ENCODE data around the gene NCOA3.

Gene NCOA3

DNA sequence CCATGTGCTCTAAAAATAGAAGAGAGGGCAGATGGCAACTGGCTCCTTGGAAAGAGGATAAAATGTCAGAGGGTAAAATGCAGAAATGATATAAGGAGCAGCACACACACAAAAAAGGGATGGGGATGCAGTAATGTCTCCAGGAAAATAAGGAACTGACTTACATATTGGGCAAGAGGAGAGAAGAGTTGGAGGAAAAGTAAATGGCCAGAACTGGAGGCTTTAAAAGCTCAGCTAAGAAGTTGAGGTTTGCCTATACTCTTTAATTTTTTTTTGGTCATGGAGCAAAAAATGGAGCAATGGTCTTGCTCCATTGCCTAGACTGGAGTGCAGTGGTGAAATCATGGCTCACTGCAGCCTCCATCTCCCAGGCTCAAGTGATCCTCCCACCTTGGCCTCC, 189.9 kb downstream of the NCOA3 start:
- Histone ChIP-seq H3K4me1 (ENCODE audit: low read depth, poor library complexity, severe bottlenecking) (no peaks in the 10 kb centered on the region), H3K4me2 (no peak overlapping the region), H3K36me3 (ENCODE audit: insufficient read depth) (no peaks in the 10 kb centered on the region), H2AFZ (ENCODE audit: low read depth) (no peak overlapping the region), H4K20me1 (ENCODE audit: insufficient read depth) (no peaks in the 10 kb centered on the region), H3K79me2 (ENCODE audit: insufficient read depth, low read depth) (no peaks in the 10 kb centered on the region), H3K27ac (no peak overlapping the region), H3K27me3 (ENCODE audit: insufficient read depth, low read depth) (peaks cover 44% of the 10 kb centered on the region; the same call in 1 of the 2 replicates), H3K9ac (no peak overlapping the region), H3K4me3 (IDR thresholded peaks at IDR 0.05; ENCODE audit: insufficient read depth, low read depth, low read length) (no peak overlapping the region)
- no peak for TF ChIP-seq CTCF (conservative IDR thresholded peaks at IDR 0.05; ENCODE audit: low read depth, low read length)

DNA sequence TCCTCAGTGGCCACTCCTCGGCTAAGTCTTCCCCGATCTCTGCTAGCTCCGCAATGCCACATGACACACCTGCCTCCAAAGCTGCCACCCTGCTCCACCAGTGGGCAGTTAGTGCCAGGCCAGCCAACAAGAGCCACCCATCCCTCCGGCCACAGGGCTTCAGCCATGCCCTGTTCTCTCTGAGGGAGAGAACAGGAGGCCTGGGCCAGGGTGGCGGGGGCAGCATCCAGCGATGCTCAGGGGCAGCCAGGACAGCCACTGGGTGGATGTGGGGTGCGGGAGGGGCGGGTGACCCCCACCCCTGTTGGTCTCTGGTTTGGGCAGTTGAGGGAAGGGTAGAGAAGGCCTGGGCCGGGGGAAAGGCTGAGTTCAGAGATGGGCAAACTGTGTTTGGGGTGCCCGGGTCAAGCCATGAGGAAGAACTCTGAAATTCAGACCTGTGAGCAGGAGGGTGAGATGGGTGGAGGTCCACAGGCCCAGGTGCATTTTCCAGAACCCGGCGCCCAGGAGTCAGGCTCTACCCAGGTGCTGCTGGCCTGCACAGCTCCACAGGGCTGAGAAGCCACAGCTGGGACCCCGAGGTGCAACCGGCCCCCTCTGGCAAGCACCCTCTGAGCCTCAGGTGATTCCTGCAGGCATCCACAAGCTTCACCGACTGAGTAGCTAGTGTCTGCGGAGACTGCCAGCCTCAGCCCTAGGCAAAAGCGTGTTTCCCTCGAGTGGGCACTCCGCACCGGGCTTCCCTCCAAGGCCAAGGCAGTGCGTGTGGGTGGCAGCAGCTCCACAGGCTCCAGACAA, 192.5 kb downstream of the NCOA3 start:
- Histone ChIP-seq H3K9ac (no peak overlapping the region), H3K27me3 (ENCODE audit: insufficient read depth, low read depth) (peaks cover 25% of the 10 kb centered on the region; the same call in 1 of the 2 replicates), H3K79me2 (ENCODE audit: insufficient read depth, low read depth) (no peaks in the 10 kb centered on the region), H3K4me2 (no peak overlapping the region), H3K4me1 (ENCODE audit: low read depth, poor library complexity, severe bottlenecking) (no peaks in the 10 kb centered on the region), H3K36me3 (ENCODE audit: insufficient read depth) (no peaks in the 10 kb centered on the region), H4K20me1 (ENCODE audit: insufficient read depth) (no peaks in the 10 kb centered on the region), H3K4me3 (IDR thresholded peaks at IDR 0.05; ENCODE audit: insufficient read depth, low read depth, low read length) (no peak overlapping the region), H2AFZ (ENCODE audit: low read depth) (no peak overlapping the region), H3K27ac (no peak overlapping the region)
- no peak for TF ChIP-seq CTCF (conservative IDR thresholded peaks at IDR 0.05; ENCODE audit: low read depth, low read length)

DNA sequence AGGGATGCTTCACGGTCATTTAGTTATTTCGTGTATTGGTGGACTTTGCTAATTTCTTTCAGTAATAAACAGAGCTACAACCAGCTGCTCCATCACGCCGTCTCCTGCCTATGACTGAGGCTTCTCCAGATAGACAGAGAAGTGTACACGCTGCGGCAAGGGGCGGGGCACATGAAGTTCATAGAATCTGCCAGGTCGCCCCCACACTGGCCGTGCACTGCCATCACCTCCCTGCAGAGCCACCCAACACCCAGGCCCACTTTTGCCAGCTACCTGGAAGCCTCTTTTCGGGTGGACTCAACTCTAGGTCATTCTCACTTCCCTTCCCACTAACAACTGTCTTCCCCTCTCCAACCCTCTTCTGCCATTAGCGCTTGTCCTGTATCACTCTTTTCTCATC, 195.2 kb downstream of the NCOA3 start:
- H3K36me3 ChIP-seq (ENCODE audit: insufficient read depth) = no peaks in the 10 kb centered on the region
- H2AFZ ChIP-seq (ENCODE audit: low read depth) = no peak overlapping the region
- no peak overlapping the region for H3K4me2 ChIP-seq
- H4K20me1 ChIP-seq (ENCODE audit: insufficient read depth) = no peaks in the 10 kb centered on the region
- no peak overlapping the region for H3K4me3 ChIP-seq (IDR thresholded peaks at IDR 0.05; ENCODE audit: insufficient read depth, low read depth, low read length)
- H3K79me2 ChIP-seq (ENCODE audit: insufficient read depth, low read depth) = no peaks in the 10 kb centered on the region
- no peak overlapping the region for H3K27ac ChIP-seq
- no peak overlapping the region for H3K9ac ChIP-seq
- peaks cover 30% of the 10 kb centered on the region; the same call in 1 of the 2 replicates for H3K27me3 ChIP-seq (ENCODE audit: insufficient read depth, low read depth)
- TF ChIP-seq CTCF (conservative IDR thresholded peaks at IDR 0.05; ENCODE audit: low read depth, low read length) = no peak
- H3K4me1 ChIP-seq (ENCODE audit: low read depth, poor library complexity, severe bottlenecking) = no peaks in the 10 kb centered on the region

DNA sequence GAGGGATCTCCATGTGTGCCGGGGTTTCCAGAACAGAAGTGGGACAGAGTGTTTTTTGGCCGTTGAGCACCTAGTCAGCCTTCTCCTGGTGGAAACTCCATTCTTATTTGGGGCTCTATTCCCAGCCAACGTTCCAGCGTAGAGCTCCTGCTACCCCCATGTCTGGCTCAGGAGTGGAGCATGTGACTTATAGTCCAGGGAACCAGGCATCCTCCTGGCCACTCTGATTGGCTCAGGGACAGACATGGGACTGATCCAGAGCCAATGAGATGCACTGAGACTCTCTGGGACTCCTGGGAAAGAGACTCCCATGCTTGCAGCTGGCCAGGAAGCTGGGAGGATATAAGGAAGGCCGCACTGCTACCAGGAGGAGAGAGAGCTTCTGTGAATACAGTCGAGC, 196.5 kb downstream of the NCOA3 start:
- TF ChIP-seq CTCF (conservative IDR thresholded peaks at IDR 0.05; ENCODE audit: low read depth, low read length) = no peak
- no peak overlapping the region for H3K4me3 ChIP-seq (IDR thresholded peaks at IDR 0.05; ENCODE audit: insufficient read depth, low read depth, low read length)
- H3K36me3 ChIP-seq (ENCODE audit: insufficient read depth) = no peaks in the 10 kb centered on the region
- no peaks in the 10 kb centered on the region for H3K4me1 ChIP-seq (ENCODE audit: low read depth, poor library complexity, severe bottlenecking)
- no peak overlapping the region for H2AFZ ChIP-seq (ENCODE audit: low read depth)
- no peaks in the 10 kb centered on the region for H4K20me1 ChIP-seq (ENCODE audit: insufficient read depth)
- no peak overlapping the region for H3K4me2 ChIP-seq
- peaks cover 33% of the 10 kb centered on the region; the same call in 1 of the 2 replicates for H3K27me3 ChIP-seq (ENCODE audit: insufficient read depth, low read depth)
- H3K27ac ChIP-seq = no peak overlapping the region
- no peaks in the 10 kb centered on the region for H3K79me2 ChIP-seq (ENCODE audit: insufficient read depth, low read depth)
- no peak overlapping the region for H3K9ac ChIP-seq
